ENCODE measurements around the gene LHX5.

LHX5 gene

GRCh38 chr12:113439606-113440030 lies 32.1 kb downstream of the LHX5 start:
- DNase-seq (ENCODE audit: low read depth in 2 of 2) = no peak

DNA sequence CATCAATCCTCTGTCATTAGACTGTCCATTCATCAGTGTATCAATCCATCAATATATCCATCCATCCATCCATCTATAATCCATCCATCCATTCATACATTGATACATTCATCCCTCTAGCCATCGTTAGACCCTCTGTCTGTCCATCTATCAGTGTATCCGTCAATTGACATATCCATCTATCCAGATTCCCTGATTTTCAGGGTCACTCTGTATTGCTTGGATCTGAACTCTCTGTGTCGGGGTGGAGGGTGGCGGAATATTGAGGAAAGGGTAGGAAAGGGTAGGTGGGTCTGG lies 32.4 kb downstream of the LHX5 start:
- DNase-seq (ENCODE audit: low read depth in 2 of 2) = no peak

- no peak for DNase-seq (ENCODE audit: low read depth in 2 of 2)
Observed at GRCh38 chr12:113438523-113439300, 33.0 kb downstream of the LHX5 start.

GRCh38 chr12:113437729-113438100 lies 34.0 kb downstream of the LHX5 start:
- DNase-seq (ENCODE audit: low read depth in 2 of 2) = no peak

- DNase-seq (ENCODE audit: low read depth in 2 of 2) = no peak
Observed at GRCh38 chr12:113436993-113437728, 34.5 kb downstream of the LHX5 start.

- no peak for DNase-seq (ENCODE audit: low read depth in 2 of 2)
Observed at GRCh38 chr12:113436586-113436985, 35.1 kb downstream of the LHX5 start.

GRCh38 chr12:113435367-113435766 lies 36.3 kb downstream of the LHX5 start:
- no peak for DNase-seq (ENCODE audit: low read depth in 2 of 2)

DNA sequence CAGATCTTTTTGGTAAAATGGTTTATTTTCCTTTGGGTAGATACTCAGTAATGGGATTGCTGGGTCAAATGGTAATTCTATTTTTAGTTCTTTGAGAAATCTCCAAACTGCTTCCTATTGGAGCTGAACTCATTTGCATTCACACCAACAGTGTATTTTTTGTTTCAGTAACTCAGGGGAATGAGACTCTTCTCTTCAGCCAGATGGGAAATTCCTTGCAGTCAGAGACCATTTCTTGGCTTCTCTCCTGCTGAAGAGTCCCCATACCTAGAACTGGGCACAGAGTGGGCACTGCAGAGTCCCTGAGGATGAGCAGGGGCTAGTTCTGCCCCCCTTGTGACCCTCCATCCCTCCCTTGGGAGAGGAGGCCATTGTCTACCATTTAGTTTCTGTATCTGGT lies 38.7 kb downstream of the LHX5 start:
- no peak for DNase-seq (ENCODE audit: low read depth in 2 of 2)

GRCh38 chr12:113428482-113428881 lies 43.2 kb downstream of the LHX5 start:
- DNase-seq (ENCODE audit: low read depth in 2 of 2) = no peak

GRCh38 chr12:113427882-113428281 lies 43.8 kb downstream of the LHX5 start:
- DNase-seq (ENCODE audit: low read depth in 2 of 2) = no peak

DNA sequence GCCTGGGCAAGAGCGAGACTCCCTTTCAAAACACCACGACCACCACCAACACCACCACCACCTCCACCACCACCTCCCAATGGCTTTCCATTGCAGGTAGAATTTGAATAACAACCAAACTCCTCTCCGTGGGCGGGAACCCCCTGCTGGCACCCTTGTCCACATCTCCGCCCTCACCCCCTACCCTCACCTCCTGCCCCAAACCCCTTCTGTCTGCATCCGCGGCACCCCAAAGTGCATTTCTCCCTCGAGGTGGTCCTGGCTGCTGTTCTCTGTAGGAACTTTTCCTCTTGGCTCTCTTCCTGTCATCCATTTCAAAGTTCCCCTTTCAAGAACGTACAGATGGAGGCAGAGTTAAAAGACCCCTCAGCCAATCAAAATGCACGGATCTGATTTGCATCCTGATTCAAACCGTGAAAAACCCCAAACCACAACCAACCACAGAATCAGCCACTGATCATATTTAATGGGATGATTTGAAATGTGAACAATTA lies 45.7 kb downstream of the LHX5 start:
- no peak for DNase-seq (ENCODE audit: low read depth in 2 of 2)

DNA sequence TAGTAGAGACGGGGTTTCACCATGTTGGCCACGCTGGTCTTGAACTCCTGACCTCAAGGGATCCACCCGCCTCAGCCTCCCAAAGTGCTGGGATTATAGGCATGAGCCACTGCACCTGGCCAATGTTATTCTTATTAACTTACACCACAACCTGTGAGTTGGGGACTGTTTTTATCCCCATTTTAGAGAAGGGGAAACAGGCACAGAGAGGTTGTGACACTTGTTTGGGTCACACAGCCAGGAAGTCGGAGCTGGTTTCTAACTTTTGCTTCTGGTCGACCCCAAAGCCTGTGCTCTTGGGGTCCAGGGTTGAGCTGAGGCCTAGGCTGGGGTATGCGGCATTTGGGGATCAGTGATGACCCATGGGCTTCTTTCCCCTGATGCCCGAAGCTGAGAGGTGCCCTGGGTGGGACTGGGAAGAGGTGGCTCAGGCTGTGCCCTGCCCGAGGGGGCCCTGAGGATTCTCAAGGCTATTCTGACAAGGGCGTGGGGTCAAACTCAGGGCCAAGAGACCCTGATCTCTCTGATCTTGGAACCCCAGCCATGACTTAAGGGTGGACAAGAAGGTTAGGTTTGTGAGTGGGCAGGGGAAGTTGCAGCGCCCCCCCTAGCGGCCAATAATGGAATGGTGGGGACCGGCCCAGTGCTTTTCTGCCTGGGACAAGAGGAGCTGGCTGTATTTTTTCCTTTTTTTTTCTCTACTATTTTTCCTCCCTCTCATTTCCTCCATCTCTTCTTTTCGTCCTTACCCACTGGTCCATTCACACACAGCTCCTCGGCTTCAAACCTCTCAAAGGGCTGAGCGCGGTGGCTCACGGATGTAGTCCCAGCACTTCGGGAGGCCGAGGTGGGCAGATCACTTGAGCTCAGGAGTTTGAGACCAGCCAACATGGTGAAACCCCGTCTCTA lies 46.5 kb downstream of the LHX5 start:
- no peak for DNase-seq (ENCODE audit: low read depth in 2 of 2)

- no peak for DNase-seq (ENCODE audit: low read depth in 2 of 2)
Observed at GRCh38 chr12:113424456-113424855, 47.2 kb downstream of the LHX5 start.

DNA sequence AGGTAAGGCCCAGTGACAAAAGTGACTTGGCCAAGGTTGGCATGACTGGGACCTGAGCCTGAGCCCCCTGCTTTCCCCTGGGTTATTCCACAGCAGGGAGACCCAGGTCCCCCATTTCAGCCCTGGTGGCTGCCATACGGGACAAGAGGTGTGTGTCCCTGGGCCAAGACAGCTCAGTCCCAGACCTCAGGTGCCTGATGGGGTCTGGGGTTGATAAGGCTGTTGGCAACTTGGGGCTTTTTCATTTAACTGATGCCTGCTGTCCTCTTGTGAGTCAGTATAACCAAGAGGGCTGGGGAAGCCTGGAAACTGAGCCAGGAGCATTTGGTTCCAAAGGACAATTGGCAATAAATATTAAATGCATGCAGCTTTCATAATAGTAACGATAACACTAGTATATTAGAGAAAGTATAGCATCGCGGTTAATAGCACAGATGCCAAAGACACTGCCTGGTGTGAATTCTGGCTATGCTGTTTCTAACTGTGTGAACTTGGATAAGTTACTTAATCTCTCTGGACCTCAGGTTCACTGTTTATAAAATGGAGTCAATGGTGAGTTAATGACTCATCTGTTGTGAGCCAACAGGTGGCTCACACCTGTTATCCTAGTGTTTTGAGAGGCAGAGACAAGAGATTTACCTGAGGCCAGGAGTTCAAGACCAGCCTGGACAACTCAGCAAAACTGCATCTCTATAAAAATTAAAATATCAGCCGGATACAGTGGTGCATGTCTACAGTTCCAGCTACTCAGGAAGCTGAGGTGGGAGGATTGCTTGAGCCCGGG lies 48.6 kb downstream of the LHX5 start:
- no peak for DNase-seq (ENCODE audit: low read depth in 2 of 2)

GRCh38 chr12:113422030-113422885 lies 49.4 kb downstream of the LHX5 start, which contains the start of gene SDSL:
Gene SDSL, plus strand, starts transcription at chr12:113422380. Its CDS starts 5,603 bp downstream, at chr12:113427983.
- peak; percentile 21 to 22 for DNase-seq (ENCODE audit: low read depth in 2 of 2)

DNA sequence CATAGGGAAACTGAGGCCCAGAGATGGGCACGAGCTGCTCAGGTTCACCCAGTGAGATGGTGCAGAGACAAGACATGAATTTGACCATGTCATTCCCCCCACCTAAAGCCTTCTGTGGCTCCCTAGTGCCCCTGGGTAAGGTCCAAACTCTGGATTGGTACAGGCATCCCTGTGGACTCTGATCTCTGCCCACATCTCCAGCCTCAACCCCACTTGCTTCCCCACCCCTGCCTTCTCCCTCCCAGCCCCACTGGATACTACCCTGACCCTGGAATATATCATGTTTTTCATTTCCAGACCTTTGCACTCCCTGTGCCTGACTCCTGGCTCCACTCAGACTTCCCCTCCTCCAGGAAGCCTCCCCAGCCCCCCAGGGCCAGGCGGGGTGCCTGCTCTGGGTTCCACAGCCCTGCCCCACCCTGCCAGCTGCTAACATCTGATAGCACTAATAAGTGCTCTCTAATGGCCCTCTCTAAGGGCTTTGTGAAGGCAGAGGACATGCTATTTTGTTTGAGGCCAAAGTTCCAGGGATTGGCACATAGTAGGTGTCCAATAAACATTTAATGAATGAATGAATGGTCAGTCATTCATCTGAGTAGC lies 50.6 kb downstream of the LHX5 start:
- DNase-seq (ENCODE audit: low read depth in 2 of 2) = no peak

GRCh38 chr12:113418213-113418879 lies 53.3 kb downstream of the LHX5 start:
- no peak for DNase-seq (ENCODE audit: low read depth in 2 of 2)

GRCh38 chr12:113416091-113416754 lies 55.4 kb downstream of the LHX5 start:
- DNase-seq (ENCODE audit: low read depth in 2 of 2) = no peak

DNA sequence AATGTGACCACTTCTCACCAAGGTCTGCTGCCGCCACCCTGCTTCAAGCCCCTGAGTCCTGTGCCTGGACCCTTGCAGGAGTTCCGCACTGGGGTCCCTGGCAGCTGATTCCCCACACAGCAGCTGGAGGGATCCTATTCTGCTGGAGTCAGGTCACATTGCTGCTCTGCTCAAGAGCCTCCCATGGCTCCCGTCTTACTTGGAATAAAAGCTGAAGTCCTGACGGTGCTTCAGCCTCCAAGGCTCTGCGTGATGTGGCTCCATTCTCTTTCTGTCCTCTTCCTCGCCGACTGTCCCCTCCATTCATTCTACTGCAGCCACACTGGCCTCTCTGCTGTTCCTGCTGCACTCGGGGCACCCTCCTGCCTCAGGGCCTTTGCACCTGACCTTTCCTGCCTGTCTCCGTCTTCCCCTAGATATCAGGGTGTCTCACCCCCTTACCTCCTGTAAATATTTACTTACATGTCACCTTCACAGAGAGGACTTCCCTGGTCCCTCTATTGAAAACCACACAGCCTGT lies 57.1 kb downstream of the LHX5 start:
- DNase-seq (ENCODE audit: low read depth in 2 of 2) = no peak

Measured in fibroblast of skin of left biceps (primary cell).